H9 (cell line): ENCODE measurements around the gene LMNTD2. TPM values are rescaled to one million over a fixed set of nuclear protein-coding genes. Genes with fewer than 3 reads are reported as not detected.

Source experiments
- DNase-seq: peaks from one replicate; pipeline ENCODE4 v3.0.0-alpha.2; 2017
- H2AFZ ChIP-seq: one replicate; pipeline ENCODE4 v1.6.1; 2013; ENCODE audit warnings: mild to moderate bottlenecking, low read length, control low read depth, moderate library complexity
- H2AK5ac ChIP-seq: 2 replicates; pipeline ENCODE4 v1.6.1; 2013; ENCODE audit warnings: low read length, control low read depth, mixed read lengths; ENCODE audit not compliant: insufficient read length
- H2BK120ac ChIP-seq: one replicate; pipeline ENCODE4 v1.6.1; 2013; ENCODE audit warnings: low read depth, mild to moderate bottlenecking, low read length, control low read depth, inconsistent platforms; ENCODE audit not compliant: poor library complexity, severe bottlenecking
- H2BK12ac ChIP-seq: 2 replicates; pipeline ENCODE4 v1.6.1; 2013; ENCODE audit warnings: low read length, control low read depth, mixed read lengths, low read depth; ENCODE audit not compliant: insufficient read length
- H2BK15ac ChIP-seq: 2 replicates; pipeline ENCODE4 v1.6.1; 2013; ENCODE audit warnings: low read depth, low read length, control low read depth
- H2BK20ac ChIP-seq: one replicate; pipeline ENCODE4 v1.6.1; 2013; ENCODE audit warnings: low read depth, mild to moderate bottlenecking, low read length, control low read depth, inconsistent platforms; ENCODE audit not compliant: poor library complexity, severe bottlenecking
- H2BK5ac ChIP-seq: 2 replicates; pipeline ENCODE4 v1.6.1; 2013; ENCODE audit warnings: low read length, control low read depth, mixed read lengths; ENCODE audit not compliant: insufficient read length
- H3K14ac ChIP-seq: 2 replicates; pipeline ENCODE4 v1.6.1; 2013; ENCODE audit warnings: low read length, control low read depth; ENCODE audit not compliant: insufficient read depth
- H3K18ac ChIP-seq: 2 replicates; pipeline ENCODE4 v1.6.1; 2013; ENCODE audit warnings: low read depth, mild to moderate bottlenecking, mixed read lengths, low read length, control low read depth; ENCODE audit not compliant: insufficient read length
- H3K23ac ChIP-seq: 2 replicates; pipeline ENCODE4 v1.6.1; 2013; ENCODE audit warnings: low read length, control low read depth, mixed read lengths, low read depth; ENCODE audit not compliant: insufficient read length
- H3K23me2 ChIP-seq: 2 replicates; pipeline ENCODE4 v1.6.1; 2013; ENCODE audit warnings: low read depth, mild to moderate bottlenecking, mixed read lengths, low read length, control low read depth; ENCODE audit not compliant: insufficient read length, poor library complexity, severe bottlenecking
- H3K27ac ChIP-seq: 2 replicates; pipeline ENCODE4 v1.5.1; 2013; ENCODE audit warnings: low read length, control low read depth, mixed read lengths, low read depth; ENCODE audit not compliant: insufficient read length
- H3K27me3 ChIP-seq: 2 replicates; pipeline ENCODE4 v1.6.1; 2013; ENCODE audit warnings: low read length, control low read depth, inconsistent platforms; ENCODE audit not compliant: insufficient read depth
- H3K4ac ChIP-seq: 2 replicates; pipeline ENCODE4 v1.6.1; 2013; ENCODE audit warnings: low read depth, mild to moderate bottlenecking, control low read depth, inconsistent platforms, low read length, moderate library complexity
- H3K4me1 ChIP-seq: 2 replicates; pipeline ENCODE4 v1.6.1; 2013; ENCODE audit warnings: low read length, control low read depth, inconsistent platforms; ENCODE audit not compliant: insufficient read depth
- H3K4me2 ChIP-seq: 2 replicates; pipeline ENCODE4 v1.6.1; 2013; ENCODE audit warnings: low read length, control low read depth, mixed read lengths; ENCODE audit not compliant: insufficient read length, insufficient read depth
- H3K56ac ChIP-seq: 2 replicates; pipeline ENCODE4 v1.6.1; 2013; ENCODE audit warnings: low read depth, mild to moderate bottlenecking, mixed read lengths, low read length, control low read depth; ENCODE audit not compliant: insufficient read length
- H3K79me1 ChIP-seq: 2 replicates; pipeline ENCODE4 v1.6.1; 2013; ENCODE audit warnings: low read depth, mild to moderate bottlenecking, moderate library complexity, low read length, control low read depth, inconsistent platforms; ENCODE audit not compliant: insufficient read depth, poor library complexity, severe bottlenecking
- H3K79me2 ChIP-seq: 2 replicates; pipeline ENCODE4 v1.6.1; 2013; ENCODE audit warnings: low read length, control low read depth, inconsistent platforms; ENCODE audit not compliant: insufficient read depth
- H3K9ac ChIP-seq: 2 replicates; pipeline ENCODE4 v1.6.1; 2013; ENCODE audit warnings: low read length, control low read depth, mixed read lengths; ENCODE audit not compliant: insufficient read length; ENCODE audit errors: extremely low read depth
- H3K9me3 ChIP-seq: one replicate; pipeline ENCODE4 v1.6.1; 2013; ENCODE audit warnings: low read depth, low read length, inconsistent platforms; ENCODE audit not compliant: control insufficient read depth
- H3T11ph ChIP-seq: one replicate; pipeline ENCODE4 v1.6.1; 2013; ENCODE audit warnings: mild to moderate bottlenecking, low read length, control low read depth, inconsistent platforms
- H4K20me1 ChIP-seq: one replicate; pipeline ENCODE4 v1.6.1; 2013; ENCODE audit not compliant: control insufficient read depth, insufficient read length, insufficient read depth
- H4K5ac ChIP-seq: 2 replicates; pipeline ENCODE4 v1.6.1; 2013; ENCODE audit warnings: low read depth, mild to moderate bottlenecking, mixed read lengths, low read length, control low read depth; ENCODE audit not compliant: insufficient read length
- H4K8ac ChIP-seq: replicated peaks from 2 replicates; pipeline ENCODE4 v1.6.1; 2013; ENCODE audit warnings: low read length, control low read depth, mixed read lengths, low read depth; ENCODE audit not compliant: insufficient read length
- H4K91ac ChIP-seq: 2 replicates; pipeline ENCODE4 v1.6.1; 2013; ENCODE audit warnings: low read depth, mild to moderate bottlenecking, moderate library complexity, mixed read lengths, low read length, control low read depth; ENCODE audit not compliant: insufficient read length
- H3K27ac Mint-ChIP-seq, 3 experiments: 2 replicates in 2 of 3; 3 replicates in 1 of 3; pipeline ENCODE4 v1.8.0; 2020 to 2021; ENCODE audit warnings: mixed read lengths in 3 of 3, mild to moderate bottlenecking in 1 of 3, moderate library complexity in 1 of 3
- H3K27me3 Mint-ChIP-seq: 2 replicates; pipeline ENCODE4 v1.8.0; 2021; ENCODE audit warnings: low read depth, mild to moderate bottlenecking, moderate library complexity, mixed read lengths
- H3K36me3 Mint-ChIP-seq, 3 experiments: 2 replicates in 2 of 3; 3 replicates in 1 of 3; pipeline ENCODE4 v1.8.0; 2020 to 2021; ENCODE audit warnings: low read depth in 3 of 3, mixed read lengths in 3 of 3; ENCODE audit not compliant: insufficient read depth in 1 of 3
- H3K4me1 Mint-ChIP-seq, 2 experiments: 2 replicates each; pipeline ENCODE4 v1.8.0; 2020; ENCODE audit warnings: mixed read lengths in 2 of 2
- H3K4me3 Mint-ChIP-seq, 2 experiments: 2 replicates in 1 of 2; 3 replicates in 1 of 2; pipeline ENCODE4 v1.8.0; 2020 to 2021; ENCODE audit warnings: mild to moderate bottlenecking in 2 of 2, mixed read lengths in 2 of 2, moderate library complexity in 1 of 2
- H3K9me3 Mint-ChIP-seq, 2 experiments: 2 replicates in 1 of 2; 3 replicates in 1 of 2; pipeline ENCODE4 v1.8.0; 2020; ENCODE audit warnings: mild to moderate bottlenecking in 2 of 2, mixed read lengths in 2 of 2, moderate library complexity in 1 of 2
- WGBS: extraction: QIAGEN DNeasy Blood & Tissue Kit; methylation state at CpG from one replicate; pipeline ENCODE4 v1.1.7; 2013; ENCODE audit warnings: missing lambda C conversion rate, low lambda C conversion rate, mixed read lengths; ENCODE audit not compliant: insufficient read length; ENCODE audit errors: extremely low coverage; 5-methylcytosine and 5-hydroxymethylcytosine counted together
- total RNA-seq: library from RNA; stranded (reverse); gene quantifications from 2 replicates; pipeline ENCODE4 v1.2.1, GENCODE V29; 2021
- TF ChIP-seq, protein P1 (sequence below): fragments of 200-600 bp; sonication (generic); conservative IDR thresholded peaks from 3 replicates; pipeline ENCODE4 v1.8.0; 2021; ENCODE audit warnings: antibody characterized with exemption, mild to moderate bottlenecking

Gene LMNTD2
- total RNA-seq, 1 experiment from 2014 or later, result 4.7 TPM

DNA sequence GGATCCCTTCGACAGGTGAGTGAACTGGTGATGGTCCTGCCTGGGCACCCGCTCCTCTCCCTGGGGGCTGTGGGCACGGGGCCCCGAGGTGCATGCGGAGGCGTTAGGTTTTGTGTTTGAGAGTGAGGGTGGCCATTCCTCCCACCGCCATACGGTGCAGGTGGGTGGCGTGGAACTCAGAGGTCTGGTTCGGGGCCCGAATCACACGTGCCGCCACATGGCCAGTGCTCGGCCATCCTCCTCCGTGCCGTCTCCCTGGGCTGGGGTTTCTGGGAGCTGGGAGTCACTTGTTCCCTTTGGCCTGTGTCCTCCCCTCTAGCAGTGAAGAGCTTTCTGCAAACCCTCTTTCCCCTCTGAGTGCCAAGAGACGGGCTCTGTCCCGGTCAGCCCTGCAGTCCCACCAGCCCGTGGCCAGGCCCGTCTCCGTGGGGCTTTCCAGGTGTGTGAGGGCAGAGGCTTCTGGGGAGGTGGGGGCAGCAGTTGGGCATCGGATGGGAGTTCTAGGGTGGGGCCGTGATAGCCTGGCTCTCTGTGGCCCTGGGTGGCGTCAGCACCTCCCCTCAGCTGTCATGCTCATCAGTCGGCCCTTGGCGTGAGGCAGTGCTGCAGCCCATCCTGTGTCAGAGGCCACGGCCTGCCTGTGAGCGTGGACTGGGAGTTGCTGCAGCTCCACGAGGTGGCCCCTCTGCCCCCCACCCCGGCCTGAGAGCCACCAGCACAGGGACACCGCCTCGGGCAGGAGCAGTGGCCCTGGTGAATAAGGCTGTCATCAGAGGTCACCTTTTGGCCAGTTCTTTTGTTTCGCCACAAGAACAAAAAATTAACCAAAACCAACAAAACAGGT is 45.0 kb upstream of the LMNTD2 start:
- Histone ChIP-seq H3K18ac (no peak overlapping the region), H3K79me2 (no peaks in the 10 kb centered on the region), H3K79me1 (no peaks in the 10 kb centered on the region), H4K8ac (no peak overlapping the region), H4K20me1 (peaks cover 3% of the 10 kb centered on the region), H2AFZ (no peak overlapping the region), H3K56ac (no peak overlapping the region), H2BK20ac (no peak overlapping the region), H3K14ac (no peak overlapping the region), H3K27ac (no peak overlapping the region), H3K4me2 (no peak overlapping the region), H3T11ph (no peak overlapping the region), H4K5ac (no peak overlapping the region), H3K23ac (no peak overlapping the region), H3K27me3 (no peaks in the 10 kb centered on the region), H2BK120ac (no peak overlapping the region), H2BK15ac (no peak overlapping the region), H4K91ac (no peak overlapping the region), H3K4ac (no peak overlapping the region), H3K23me2 (no peaks in the 10 kb centered on the region), H3K9me3 (no peaks in the 10 kb centered on the region), H2BK12ac (no peak overlapping the region), H2BK5ac (no peak overlapping the region), H3K9ac (no peak overlapping the region), H2AK5ac (no peak overlapping the region), H3K4me1 (no peaks in the 10 kb centered on the region)
- WGBS, result no CpG with 5 or more reads among the region's 33 CpGs
- Mint-ChIP-seq H3K4me3 (no peak overlapping the region), H3K27ac (peak overlapping the region in 1 of 3 experiments; percentile 41; a peak in 1 of 7 replicates), H3K27me3 (no peaks in the 10 kb centered on the region), H3K36me3 (peaks cover 33 to 69% (median 66%) of the 10 kb centered on the region in 3 experiments; a peak in 6 of 7 replicates), H3K4me1 (no peaks in the 10 kb centered on the region), H3K9me3 (no peaks in the 10 kb centered on the region)
- TF ChIP-seq, protein P1, sequence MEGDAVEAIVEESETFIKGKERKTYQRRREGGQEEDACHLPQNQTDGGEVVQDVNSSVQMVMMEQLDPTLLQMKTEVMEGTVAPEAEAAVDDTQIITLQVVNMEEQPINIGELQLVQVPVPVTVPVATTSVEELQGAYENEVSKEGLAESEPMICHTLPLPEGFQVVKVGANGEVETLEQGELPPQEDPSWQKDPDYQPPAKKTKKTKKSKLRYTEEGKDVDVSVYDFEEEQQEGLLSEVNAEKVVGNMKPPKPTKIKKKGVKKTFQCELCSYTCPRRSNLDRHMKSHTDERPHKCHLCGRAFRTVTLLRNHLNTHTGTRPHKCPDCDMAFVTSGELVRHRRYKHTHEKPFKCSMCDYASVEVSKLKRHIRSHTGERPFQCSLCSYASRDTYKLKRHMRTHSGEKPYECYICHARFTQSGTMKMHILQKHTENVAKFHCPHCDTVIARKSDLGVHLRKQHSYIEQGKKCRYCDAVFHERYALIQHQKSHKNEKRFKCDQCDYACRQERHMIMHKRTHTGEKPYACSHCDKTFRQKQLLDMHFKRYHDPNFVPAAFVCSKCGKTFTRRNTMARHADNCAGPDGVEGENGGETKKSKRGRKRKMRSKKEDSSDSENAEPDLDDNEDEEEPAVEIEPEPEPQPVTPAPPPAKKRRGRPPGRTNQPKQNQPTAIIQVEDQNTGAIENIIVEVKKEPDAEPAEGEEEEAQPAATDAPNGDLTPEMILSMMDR, result no peak
- no peak for DNase-seq
